Kidney (tissue), 14 donors: ENCODE measurements around the gene URB2. TPM values are rescaled to one million over a fixed set of nuclear protein-coding genes. Genes with fewer than 3 reads are reported as not detected.

Experiments used
- DNase-seq, 5 donors: peaks; one replicate each; pipeline ENCODE4 v3.0.0-alpha.2; 2013 to 2020
- FAIRE-seq: peaks from 2 replicates; lab custom pipeline; 2012; peaks lifted over from hg19 to GRCh38; lab: Jason Lieb, UNC
- H3K27ac ChIP-seq, 2 donors: one replicate each; pipeline ENCODE4 v1.7.0; 2013; ENCODE audit warnings: low read depth in 2 of 2, low read length in 2 of 2, inconsistent platforms in 1 of 2
- H3K27me3 ChIP-seq: one replicate; pipeline ENCODE4 v1.7.1; 2013; ENCODE audit warnings: low read length, inconsistent platforms; ENCODE audit not compliant: control insufficient read depth, insufficient read depth
- H3K36me3 ChIP-seq, 3 donors: one replicate each; pipeline versions ENCODE4 v1.7.0 to v1.7.1; 2013; ENCODE audit warnings: low read length in 3 of 3, control low read depth in 1 of 3, inconsistent platforms in 1 of 3; ENCODE audit not compliant: insufficient read depth in 3 of 3, control insufficient read depth in 2 of 3
- H3K4me1 ChIP-seq, 3 donors: one replicate each; pipeline versions ENCODE4 v1.7.0 to v1.7.1; 2013; ENCODE audit warnings: low read length in 3 of 3, inconsistent platforms in 1 of 3, low read depth in 1 of 3; ENCODE audit not compliant: control insufficient read depth in 2 of 3, insufficient read depth in 2 of 3
- H3K4me3 ChIP-seq, 3 donors: one replicate each; pipeline versions ENCODE4 v1.7.0 to v1.8.1; 2013; ENCODE audit warnings: low read length in 3 of 3, control low read depth in 1 of 3, inconsistent platforms in 1 of 3
- H3K9ac ChIP-seq, 3 donors: one replicate each; pipeline versions ENCODE4 v1.7.0 to v1.7.1; 2013; ENCODE audit warnings: low read length in 3 of 3, control low read depth in 1 of 3, inconsistent platforms in 1 of 3
- H3K9me3 ChIP-seq, 3 donors: one replicate each; pipeline versions ENCODE4 v1.7.0 to v1.7.1; 2013; ENCODE audit warnings: low read length in 3 of 3, control low read depth in 1 of 3, inconsistent platforms in 1 of 3; ENCODE audit not compliant: control insufficient read depth in 2 of 3, insufficient read depth in 1 of 3
- intact Hi-C: fragments of 100-400 bp; cut with DNase I; formaldehyde crosslinking; loops from one replicate; pipeline ENCODE4 v1.11.1; 2022
- polyA plus RNA-seq: library from polyadenylated mRNA; stranded (reverse); fragments of 350-450 nt; fragmentation: Illumina TruSeq; extraction: RNeasy Lipid Tissue Mini Kit (QIAGEN cat#74804); gene quantifications from one replicate; pipeline ENCODE4 v1.2.3, GENCODE V29; 2014; ENCODE audit warnings: low read depth, low replicate concordance; ENCODE audit not compliant: insufficient read depth
- total RNA-seq: library from RNA; stranded (reverse); fragmentation: NEBNext Ultra II Directional; extraction: Animal tissue kit (Norgen Biotek cat#: 25700); gene quantifications from one replicate; pipeline ENCODE4 v1.2.1, GENCODE V29; 2021
- TF ChIP-seq, protein P1 (sequence below): IDR thresholded peaks from 3 replicates; pipeline ENCODE4 v1.5.1; 2012; ENCODE audit warnings: mild to moderate bottlenecking, moderate library complexity, borderline replicate concordance; ENCODE audit not compliant: insufficient read depth; ENCODE audit errors: extremely low read depth
- donor health status: control.
- donor health status: control.
- donor health status: control.
- donor health status: control.
- donor health status: control.
- donor health status: DM: yes; HTN: yes; CAD: no.
- donor health status: Normal renal cell carcinoma (clear cell type).

The URB2 gene
- total and polyA plus RNA-seq, 2 donors from 2014 or later = 1.4 to 8.3 TPM

DNA sequence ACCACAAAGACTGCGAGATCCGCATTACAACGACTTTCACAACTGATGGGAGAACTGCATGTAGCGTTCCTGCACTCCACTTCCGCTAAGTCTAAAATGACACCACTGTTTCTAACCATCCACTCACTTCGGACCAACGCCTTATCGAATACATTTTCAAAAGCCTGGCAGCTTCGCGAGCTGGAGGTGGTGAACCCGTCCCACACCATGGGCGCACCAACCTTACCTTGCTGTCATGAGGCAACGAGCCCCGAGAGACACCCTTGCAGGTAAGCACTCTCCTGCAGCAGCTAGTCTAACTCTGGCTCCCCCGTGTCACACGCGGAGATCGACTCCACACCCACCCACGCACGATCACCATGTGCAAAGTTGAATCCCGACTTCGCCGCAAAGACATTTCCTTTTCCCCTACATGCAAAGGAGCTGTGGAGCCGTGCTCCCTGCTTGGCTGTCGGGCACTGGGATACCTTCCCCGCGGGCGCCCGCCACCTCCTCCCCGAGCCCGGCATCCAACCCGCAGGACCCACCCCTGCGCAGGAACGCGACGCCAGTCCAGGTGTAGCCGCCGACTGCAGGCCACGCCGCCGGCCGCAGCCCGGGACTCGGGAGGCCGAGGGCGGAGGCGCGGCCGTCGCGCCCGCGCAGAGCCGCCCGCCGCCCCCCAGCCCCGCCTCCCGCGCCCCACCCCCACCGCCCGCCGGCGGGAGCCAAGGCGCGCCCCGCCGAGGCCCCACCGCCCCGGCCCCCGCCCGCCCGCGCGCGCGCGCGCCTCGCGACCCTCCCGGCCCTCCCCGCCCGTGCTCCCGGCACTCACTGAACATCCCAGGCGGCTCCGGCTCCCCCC lies 754 bp upstream of the URB2 start:
- H3K27me3 ChIP-seq = no peaks in the 10 kb centered on the region
- peaks cover 0 to 9% (median 5%) of the 10 kb centered on the region in 3 donors for H3K4me1 ChIP-seq
- H3K9ac ChIP-seq = peak overlapping the region; percentile 63 to 87 (median 74)
- intact Hi-C loops = no loop called here
- H3K4me3 ChIP-seq = peak overlapping the region; percentile 87 to 92 (median 90)
- H3K36me3 ChIP-seq = no peaks in the 10 kb centered on the region
- H3K27ac ChIP-seq = peak overlapping the region in 1 of 2 donors; percentile 63
- DNase-seq = peak; percentile 65 to 89 (median 77)
- no peaks in the 10 kb centered on the region for H3K9me3 ChIP-seq
- FAIRE-seq = no peak
- TF ChIP-seq, protein P1, sequence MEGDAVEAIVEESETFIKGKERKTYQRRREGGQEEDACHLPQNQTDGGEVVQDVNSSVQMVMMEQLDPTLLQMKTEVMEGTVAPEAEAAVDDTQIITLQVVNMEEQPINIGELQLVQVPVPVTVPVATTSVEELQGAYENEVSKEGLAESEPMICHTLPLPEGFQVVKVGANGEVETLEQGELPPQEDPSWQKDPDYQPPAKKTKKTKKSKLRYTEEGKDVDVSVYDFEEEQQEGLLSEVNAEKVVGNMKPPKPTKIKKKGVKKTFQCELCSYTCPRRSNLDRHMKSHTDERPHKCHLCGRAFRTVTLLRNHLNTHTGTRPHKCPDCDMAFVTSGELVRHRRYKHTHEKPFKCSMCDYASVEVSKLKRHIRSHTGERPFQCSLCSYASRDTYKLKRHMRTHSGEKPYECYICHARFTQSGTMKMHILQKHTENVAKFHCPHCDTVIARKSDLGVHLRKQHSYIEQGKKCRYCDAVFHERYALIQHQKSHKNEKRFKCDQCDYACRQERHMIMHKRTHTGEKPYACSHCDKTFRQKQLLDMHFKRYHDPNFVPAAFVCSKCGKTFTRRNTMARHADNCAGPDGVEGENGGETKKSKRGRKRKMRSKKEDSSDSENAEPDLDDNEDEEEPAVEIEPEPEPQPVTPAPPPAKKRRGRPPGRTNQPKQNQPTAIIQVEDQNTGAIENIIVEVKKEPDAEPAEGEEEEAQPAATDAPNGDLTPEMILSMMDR = no peak

DNA sequence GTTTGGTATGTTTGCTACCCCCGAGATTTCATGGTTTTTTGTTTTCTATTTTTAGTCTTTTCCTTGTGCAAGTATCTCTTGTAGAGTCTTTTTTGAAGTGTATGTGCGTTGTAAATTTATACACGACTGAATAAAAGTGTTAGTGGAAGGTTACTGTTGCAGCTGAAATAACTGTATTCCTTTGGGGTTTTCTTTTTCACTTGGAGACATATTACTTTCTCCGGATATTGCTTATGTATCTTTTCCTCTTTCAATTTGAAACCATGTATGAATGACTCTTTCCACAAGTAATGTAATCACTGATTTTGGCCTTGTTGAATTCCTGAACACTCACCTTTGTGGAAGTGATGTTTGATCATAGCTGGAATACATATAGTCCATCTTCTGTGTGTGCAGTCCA lies 956 bp downstream of the URB2 start:
- TF ChIP-seq, protein P1 = no peak
- FAIRE-seq (no peak), DNase-seq (no peak)
- Histone ChIP-seq H3K9me3 (no peaks in the 10 kb centered on the region), H3K4me3 (peak overlapping the region; percentile 65 to 86 (median 80)), H3K4me1 (peaks cover 0 to 9% (median 5%) of the 10 kb centered on the region in 3 donors), H3K9ac (peak overlapping the region in 1 of 3 donors; percentile 37), H3K27ac (no peak overlapping the region), H3K36me3 (no peaks in the 10 kb centered on the region), H3K27me3 (no peaks in the 10 kb centered on the region)
- intact Hi-C loops = no loop called here

GRCh38 chr1:229629261-229629660 lies 3.2 kb downstream of the URB2 start:
- TF ChIP-seq, protein P1 = no peak
- Histone ChIP-seq H3K9ac (no peak overlapping the region), H3K27me3 (no peaks in the 10 kb centered on the region), H3K9me3 (no peaks in the 10 kb centered on the region), H3K36me3 (no peaks in the 10 kb centered on the region), H3K27ac (no peak overlapping the region), H3K4me3 (no peak overlapping the region), H3K4me1 (peaks cover 0 to 9% (median 5%) of the 10 kb centered on the region in 3 donors)
- no peak for DNase-seq
- intact Hi-C loops = no loop called here
- no peak for FAIRE-seq
